ENCODE data around the gene ORMDL2. TPM values are rescaled to one million over a fixed set of nuclear protein-coding genes. Genes with fewer than 3 reads are reported as not detected.
"Not testable (repeated sequence)": the region's sequence is repeated elsewhere in the genome, so short reads cannot be mapped to it uniquely, and the experiment has no call there.

The ORMDL2 gene
- total and polyA plus RNA-seq, 2 experiments from 2014 or later = 18.0 to 55.1 TPM

DNA sequence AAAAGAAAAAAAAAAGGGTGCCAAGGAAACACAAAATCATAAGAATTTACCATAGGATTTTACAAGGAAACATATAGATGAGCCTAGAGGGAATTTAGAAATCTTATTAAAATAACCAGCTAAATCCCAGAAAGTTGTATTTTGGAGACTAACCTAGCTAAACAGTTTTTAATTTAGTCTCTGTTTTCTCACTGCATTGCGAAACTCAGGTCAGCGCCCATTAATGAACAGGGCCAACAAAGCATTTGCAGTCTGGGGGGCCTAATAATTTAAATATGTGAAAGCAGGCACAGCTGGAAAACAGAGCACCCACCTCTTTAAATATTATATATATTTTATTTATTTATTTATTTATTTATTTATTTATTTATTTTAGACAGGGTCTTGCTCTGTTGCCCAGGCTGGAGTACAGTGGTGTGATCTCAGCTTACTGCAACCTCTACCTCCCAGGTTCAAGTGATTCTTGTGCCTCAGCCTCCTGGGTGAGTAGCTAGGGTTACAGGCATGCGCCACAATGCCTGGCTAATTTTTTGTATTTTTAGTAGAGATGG lies 48.7 kb downstream of the ORMDL2 start:
- H3K36me3 Mint-ChIP-seq (ENCODE audit: low read depth); H3K9me3 Mint-ChIP-seq; H3K27me3 ChIP-seq (ENCODE audit: insufficient read depth); ATAC-seq; H3K4me3 ChIP-seq; H3K4me2 ChIP-seq; H3K9me2 ChIP-seq (ENCODE audit: insufficient read depth); H3K4me1 Mint-ChIP-seq; H2AFZ ChIP-seq; H3F3A ChIP-seq (replicated peaks; ENCODE audit: low read depth); H3K27me3 Mint-ChIP-seq (ENCODE audit: insufficient read depth, low read depth, poor library complexity); H3K79me2 ChIP-seq (replicated peaks; ENCODE audit: insufficient read depth); H3K36me3 ChIP-seq (ENCODE audit: insufficient read depth); H3K27ac Mint-ChIP-seq; H4K20me1 ChIP-seq (replicated peaks; ENCODE audit: insufficient read depth); H3K27ac ChIP-seq (ENCODE audit: low read depth); H3K4me1 ChIP-seq (ENCODE audit: insufficient read depth); DNase-seq (ENCODE audit: low spot score); H3K4me3 Mint-ChIP-seq: not testable (repeated sequence)

Other genes with a start within 250 kb of the ORMDL2 start
- not detected in 2 replicates for gene OR2AP1, start 245.6 kb upstream of the ORMDL2 start, total RNA-seq (2014; rRNA removed; shearing (Covaris generic))
- gene OR2AP1, start 245.6 kb upstream of the ORMDL2 start, polyA plus RNA-seq (2016; fragmentation: Nextera tagmentation; extraction: Ambion mirVana) = not detected in 2 replicates
- gene OR10P1, start 181.1 kb upstream of the ORMDL2 start, total RNA-seq (2014; rRNA removed; shearing (Covaris generic)) = not detected in 2 replicates
- not detected in 2 replicates for gene OR10P1, start 181.1 kb upstream of the ORMDL2 start, polyA plus RNA-seq (2016; fragmentation: Nextera tagmentation; extraction: Ambion mirVana)
- 45.3 and 49.1 TPM in 2 replicates for gene ITGA7, start 110.1 kb upstream of the ORMDL2 start, total RNA-seq (2014; rRNA removed; shearing (Covaris generic))
- gene ITGA7, start 110.1 kb upstream of the ORMDL2 start, polyA plus RNA-seq (2016; fragmentation: Nextera tagmentation; extraction: Ambion mirVana) = 17.4 and 20.0 TPM in 2 replicates
- 52.3 and 68.3 TPM in 2 replicates for gene BLOC1S1, start 102.0 kb upstream of the ORMDL2 start, total RNA-seq (2014; rRNA removed; shearing (Covaris generic))
- 174 and 198 TPM in 2 replicates for gene BLOC1S1, start 102.0 kb upstream of the ORMDL2 start, polyA plus RNA-seq (2016; fragmentation: Nextera tagmentation; extraction: Ambion mirVana)
- gene RDH5, start 97.6 kb upstream of the ORMDL2 start, total RNA-seq (2014; rRNA removed; shearing (Covaris generic)) = 1.7 and 7.5 TPM in 2 replicates
- 3.9 and 5.4 TPM in 2 replicates for gene RDH5, start 97.6 kb upstream of the ORMDL2 start, polyA plus RNA-seq (2016; fragmentation: Nextera tagmentation; extraction: Ambion mirVana)
- gene CD63, start 89.0 kb upstream of the ORMDL2 start, total RNA-seq (2014; rRNA removed; shearing (Covaris generic)) = 294 and 307 TPM in 2 replicates
- 670 and 685 TPM in 2 replicates for gene CD63, start 89.0 kb upstream of the ORMDL2 start, polyA plus RNA-seq (2016; fragmentation: Nextera tagmentation; extraction: Ambion mirVana)
- 12.5 and 12.6 TPM in 2 replicates for gene GDF11, start 74.9 kb upstream of the ORMDL2 start, total RNA-seq (2014; rRNA removed; shearing (Covaris generic))
- 3.7 and 3.8 TPM in 2 replicates for gene GDF11, start 74.9 kb upstream of the ORMDL2 start, polyA plus RNA-seq (2016; fragmentation: Nextera tagmentation; extraction: Ambion mirVana)
- gene SARNP, start 317 bp upstream of the ORMDL2 start, total RNA-seq (2014; rRNA removed; shearing (Covaris generic)) = 96.0 and 115 TPM in 2 replicates
- 291 and 313 TPM in 2 replicates for gene SARNP, start 317 bp upstream of the ORMDL2 start, polyA plus RNA-seq (2016; fragmentation: Nextera tagmentation; extraction: Ambion mirVana)
- 28.9 and 35.1 TPM in 2 replicates for gene DNAJC14, start 11.5 kb downstream of the ORMDL2 start, total RNA-seq (2014; rRNA removed; shearing (Covaris generic))
- 8.9 and 9.7 TPM in 2 replicates for gene DNAJC14, start 11.5 kb downstream of the ORMDL2 start, polyA plus RNA-seq (2016; fragmentation: Nextera tagmentation; extraction: Ambion mirVana)
- 0.08 and 1.4 TPM in 2 replicates for gene MMP19, start 24.9 kb downstream of the ORMDL2 start, total RNA-seq (2014; rRNA removed; shearing (Covaris generic))
- gene MMP19, start 24.9 kb downstream of the ORMDL2 start, polyA plus RNA-seq (2016; fragmentation: Nextera tagmentation; extraction: Ambion mirVana) = 0.17 and 1.5 TPM in 2 replicates
- 70.2 and 75.9 TPM in 2 replicates for gene PYM1, start 109.9 kb downstream of the ORMDL2 start, total RNA-seq (2014; rRNA removed; shearing (Covaris generic))
- 150 and 151 TPM in 2 replicates for gene PYM1, start 109.9 kb downstream of the ORMDL2 start, polyA plus RNA-seq (2016; fragmentation: Nextera tagmentation; extraction: Ambion mirVana)
- 16.1 and 35.9 TPM in 2 replicates for gene DGKA, start 113.1 kb downstream of the ORMDL2 start, total RNA-seq (2014; rRNA removed; shearing (Covaris generic))
- gene DGKA, start 113.1 kb downstream of the ORMDL2 start, polyA plus RNA-seq (2016; fragmentation: Nextera tagmentation; extraction: Ambion mirVana) = 22.5 and 24.6 TPM in 2 replicates
- 81.6 and 108 TPM in 2 replicates for gene PMEL, start 148.0 kb downstream of the ORMDL2 start, total RNA-seq (2014; rRNA removed; shearing (Covaris generic))
- 64.5 and 68.1 TPM in 2 replicates for gene PMEL, start 148.0 kb downstream of the ORMDL2 start, polyA plus RNA-seq (2016; fragmentation: Nextera tagmentation; extraction: Ambion mirVana)
- gene CDK2, start 148.8 kb downstream of the ORMDL2 start, total RNA-seq (2014; rRNA removed; shearing (Covaris generic)) = 27.7 and 31.0 TPM in 2 replicates
- 14.1 and 15.2 TPM in 2 replicates for gene CDK2, start 148.8 kb downstream of the ORMDL2 start, polyA plus RNA-seq (2016; fragmentation: Nextera tagmentation; extraction: Ambion mirVana)
- 43.7 and 46.5 TPM in 2 replicates for gene RAB5B, start 156.0 kb downstream of the ORMDL2 start, total RNA-seq (2014; rRNA removed; shearing (Covaris generic))
- gene RAB5B, start 156.0 kb downstream of the ORMDL2 start, polyA plus RNA-seq (2016; fragmentation: Nextera tagmentation; extraction: Ambion mirVana) = 18.6 and 19.7 TPM in 2 replicates
- 21.9 and 27.5 TPM in 2 replicates for gene SUOX, start 179.2 kb downstream of the ORMDL2 start, total RNA-seq (2014; rRNA removed; shearing (Covaris generic))
- 13.9 and 14.0 TPM in 2 replicates for gene SUOX, start 179.2 kb downstream of the ORMDL2 start, polyA plus RNA-seq (2016; fragmentation: Nextera tagmentation; extraction: Ambion mirVana)
- 9.0 and 12.2 TPM in 2 replicates for gene IKZF4, start 203.0 kb downstream of the ORMDL2 start, total RNA-seq (2014; rRNA removed; shearing (Covaris generic))
- gene IKZF4, start 203.0 kb downstream of the ORMDL2 start, polyA plus RNA-seq (2016; fragmentation: Nextera tagmentation; extraction: Ambion mirVana) = 4.3 and 4.6 TPM in 2 replicates
- 321 and 655 TPM in 2 replicates for gene RPS26, start 223.9 kb downstream of the ORMDL2 start, total RNA-seq (2014; rRNA removed; shearing (Covaris generic))
- gene RPS26, start 223.9 kb downstream of the ORMDL2 start, polyA plus RNA-seq (2016; fragmentation: Nextera tagmentation; extraction: Ambion mirVana) = 772 and 774 TPM in 2 replicates